Measurements from ENCODE around the gene STX1B.

DNA sequence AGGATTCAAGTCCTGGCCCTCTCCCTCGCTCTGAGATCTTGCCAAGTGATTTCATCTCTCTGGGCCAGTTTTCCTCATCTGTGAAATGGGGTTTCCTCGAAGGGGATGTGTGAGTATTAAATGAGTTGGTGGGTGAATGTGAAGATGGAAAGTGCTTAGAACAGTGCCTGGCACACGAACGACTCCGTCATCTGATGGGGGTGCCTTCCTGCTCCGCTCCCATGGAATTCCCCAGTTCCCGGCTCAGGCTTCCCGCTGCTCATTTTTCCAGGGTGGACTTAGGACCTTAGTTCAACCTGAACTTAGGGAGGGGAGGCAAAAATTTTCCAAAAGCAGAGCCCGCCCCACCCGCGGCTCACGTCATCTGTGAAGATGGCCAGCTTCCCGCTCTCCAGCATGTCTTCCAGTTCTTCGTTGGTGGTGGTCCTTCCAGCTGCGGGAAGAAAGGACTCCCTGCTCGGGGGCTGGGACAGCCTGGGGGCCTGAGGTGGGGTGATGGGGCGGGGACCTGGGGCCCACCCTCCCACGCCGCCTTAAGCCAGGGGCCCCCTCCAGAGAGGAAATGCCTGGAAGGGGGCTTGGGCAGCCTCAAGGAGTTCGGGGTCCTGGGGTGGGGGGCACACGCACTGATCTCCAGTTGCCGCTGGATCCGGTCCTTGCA is 14.0 kb downstream of the STX1B start:
- TF ChIP-seq, protein P1, sequence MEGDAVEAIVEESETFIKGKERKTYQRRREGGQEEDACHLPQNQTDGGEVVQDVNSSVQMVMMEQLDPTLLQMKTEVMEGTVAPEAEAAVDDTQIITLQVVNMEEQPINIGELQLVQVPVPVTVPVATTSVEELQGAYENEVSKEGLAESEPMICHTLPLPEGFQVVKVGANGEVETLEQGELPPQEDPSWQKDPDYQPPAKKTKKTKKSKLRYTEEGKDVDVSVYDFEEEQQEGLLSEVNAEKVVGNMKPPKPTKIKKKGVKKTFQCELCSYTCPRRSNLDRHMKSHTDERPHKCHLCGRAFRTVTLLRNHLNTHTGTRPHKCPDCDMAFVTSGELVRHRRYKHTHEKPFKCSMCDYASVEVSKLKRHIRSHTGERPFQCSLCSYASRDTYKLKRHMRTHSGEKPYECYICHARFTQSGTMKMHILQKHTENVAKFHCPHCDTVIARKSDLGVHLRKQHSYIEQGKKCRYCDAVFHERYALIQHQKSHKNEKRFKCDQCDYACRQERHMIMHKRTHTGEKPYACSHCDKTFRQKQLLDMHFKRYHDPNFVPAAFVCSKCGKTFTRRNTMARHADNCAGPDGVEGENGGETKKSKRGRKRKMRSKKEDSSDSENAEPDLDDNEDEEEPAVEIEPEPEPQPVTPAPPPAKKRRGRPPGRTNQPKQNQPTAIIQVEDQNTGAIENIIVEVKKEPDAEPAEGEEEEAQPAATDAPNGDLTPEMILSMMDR (conservative IDR thresholded peaks at IDR 0.05) = no peak
- TF ChIP-seq ZFX (IDR thresholded peaks at IDR 0.05) = no peak

Data from C4-2B (cell line).